Stimulated activated CD8-positive, alpha-beta memory T cell treated with anti-CD3 and anti-CD28 coated beads, Interleukin-7, amount 100 ng/mL, for 48 hours (primary cell): ENCODE results near the gene RBM12.
"Not testable (repeated sequence)": the region's sequence is repeated elsewhere in the genome, so short reads cannot be mapped to it uniquely, and the experiment has no call there.

Source experiments
- DNase-seq, 2 donors: peaks; one replicate each; pipeline ENCODE4 v3.0.0-alpha.2; 2020; ENCODE audit warnings: low read depth in 1 of 2; ENCODE audit errors: extremely low read depth in 1 of 2

Gene RBM12, protein sequence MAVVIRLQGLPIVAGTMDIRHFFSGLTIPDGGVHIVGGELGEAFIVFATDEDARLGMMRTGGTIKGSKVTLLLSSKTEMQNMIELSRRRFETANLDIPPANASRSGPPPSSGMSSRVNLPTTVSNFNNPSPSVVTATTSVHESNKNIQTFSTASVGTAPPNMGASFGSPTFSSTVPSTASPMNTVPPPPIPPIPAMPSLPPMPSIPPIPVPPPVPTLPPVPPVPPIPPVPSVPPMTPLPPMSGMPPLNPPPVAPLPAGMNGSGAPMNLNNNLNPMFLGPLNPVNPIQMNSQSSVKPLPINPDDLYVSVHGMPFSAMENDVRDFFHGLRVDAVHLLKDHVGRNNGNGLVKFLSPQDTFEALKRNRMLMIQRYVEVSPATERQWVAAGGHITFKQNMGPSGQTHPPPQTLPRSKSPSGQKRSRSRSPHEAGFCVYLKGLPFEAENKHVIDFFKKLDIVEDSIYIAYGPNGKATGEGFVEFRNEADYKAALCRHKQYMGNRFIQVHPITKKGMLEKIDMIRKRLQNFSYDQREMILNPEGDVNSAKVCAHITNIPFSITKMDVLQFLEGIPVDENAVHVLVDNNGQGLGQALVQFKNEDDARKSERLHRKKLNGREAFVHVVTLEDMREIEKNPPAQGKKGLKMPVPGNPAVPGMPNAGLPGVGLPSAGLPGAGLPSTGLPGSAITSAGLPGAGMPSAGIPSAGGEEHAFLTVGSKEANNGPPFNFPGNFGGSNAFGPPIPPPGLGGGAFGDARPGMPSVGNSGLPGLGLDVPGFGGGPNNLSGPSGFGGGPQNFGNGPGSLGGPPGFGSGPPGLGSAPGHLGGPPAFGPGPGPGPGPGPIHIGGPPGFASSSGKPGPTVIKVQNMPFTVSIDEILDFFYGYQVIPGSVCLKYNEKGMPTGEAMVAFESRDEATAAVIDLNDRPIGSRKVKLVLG

DNA sequence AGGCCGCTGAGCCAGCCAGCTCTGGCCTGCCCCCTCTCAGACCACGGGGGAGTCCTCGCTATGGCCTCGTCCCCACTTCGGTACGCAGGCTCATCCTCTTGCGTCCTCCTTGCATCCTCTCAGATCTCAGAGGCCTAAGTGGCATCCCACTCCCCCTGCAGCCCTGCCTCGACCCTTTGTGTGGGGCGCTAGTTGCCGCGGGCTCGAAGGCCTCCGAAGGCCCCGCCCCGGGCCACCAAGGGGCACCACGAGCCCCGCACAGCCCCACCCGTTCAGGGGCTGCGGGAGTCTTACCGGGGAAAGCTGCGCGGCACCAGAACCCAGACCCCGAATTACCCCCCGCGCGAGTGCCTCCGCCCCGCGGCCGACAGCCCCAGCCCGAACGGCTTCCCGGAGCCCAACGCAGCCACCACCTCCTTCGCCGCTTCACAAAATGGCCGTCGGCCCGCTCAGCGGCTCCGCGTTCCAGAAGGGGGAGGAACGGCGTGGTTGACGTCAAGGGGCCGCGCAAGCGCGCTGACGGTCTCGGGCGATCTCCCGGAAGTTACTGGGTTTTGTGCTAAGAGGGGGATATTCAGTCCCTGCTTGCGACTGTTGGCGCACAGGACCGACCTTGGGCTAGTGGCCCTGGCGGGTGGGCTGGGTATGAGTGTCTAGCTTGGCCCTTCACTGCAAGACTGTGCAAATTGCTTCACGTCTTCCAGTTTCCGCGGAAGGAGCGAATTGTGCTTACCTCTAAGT, at the start of gene RBM12, which contains the start of gene CPNE1:
Gene RBM12, minus strand, starts transcription at position 435 of the 741 bp plus-strand sequence. CDS start 9,578 bp downstream, outside the sequence.
Gene CPNE1, minus strand, starts transcription at position 435 of the 741 bp plus-strand sequence. CDS start 31,977 bp downstream, outside the sequence.
- peak; percentile 85 to 86 for DNase-seq

DNA sequence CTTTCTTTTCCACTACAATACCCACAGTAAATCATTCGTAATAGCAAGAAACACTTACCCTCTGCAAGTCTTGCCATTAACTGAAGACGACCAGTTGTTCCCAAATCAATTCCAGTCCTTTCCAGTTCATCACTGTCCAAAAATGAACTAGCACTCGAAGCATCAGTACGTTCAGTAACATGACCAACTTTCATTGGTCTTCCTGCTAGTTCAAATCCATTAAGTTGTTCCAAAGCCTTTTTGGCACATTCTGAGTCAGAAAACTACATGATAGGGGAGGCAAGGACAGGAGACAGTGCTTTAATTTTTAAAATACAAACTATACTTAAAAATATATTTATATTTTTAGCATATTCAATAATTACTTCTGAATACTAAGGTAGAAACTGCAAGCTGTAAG, 49.4 kb upstream of the RBM12 start:
- no peak for DNase-seq

DNA sequence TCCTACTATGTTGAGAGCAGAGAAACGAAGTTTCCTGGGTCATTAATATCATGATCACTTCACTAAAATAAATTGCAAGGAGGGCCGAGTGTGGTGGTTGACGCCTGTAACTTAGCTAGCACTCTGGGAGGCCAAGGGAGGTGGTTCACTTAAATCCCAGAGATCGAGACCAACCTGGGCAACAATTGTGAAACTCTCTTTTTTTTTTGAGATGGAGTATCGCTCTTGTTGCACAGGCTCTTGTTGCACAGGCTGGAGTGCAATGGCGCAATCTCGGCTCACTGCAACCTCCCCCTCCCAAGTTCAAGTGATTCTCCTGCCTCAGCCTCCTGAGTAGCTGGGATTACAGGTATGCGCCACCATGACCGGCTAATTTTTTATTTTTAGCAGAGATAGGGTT, 48.4 kb upstream of the RBM12 start:
- DNase-seq: not testable (repeated sequence)

DNA sequence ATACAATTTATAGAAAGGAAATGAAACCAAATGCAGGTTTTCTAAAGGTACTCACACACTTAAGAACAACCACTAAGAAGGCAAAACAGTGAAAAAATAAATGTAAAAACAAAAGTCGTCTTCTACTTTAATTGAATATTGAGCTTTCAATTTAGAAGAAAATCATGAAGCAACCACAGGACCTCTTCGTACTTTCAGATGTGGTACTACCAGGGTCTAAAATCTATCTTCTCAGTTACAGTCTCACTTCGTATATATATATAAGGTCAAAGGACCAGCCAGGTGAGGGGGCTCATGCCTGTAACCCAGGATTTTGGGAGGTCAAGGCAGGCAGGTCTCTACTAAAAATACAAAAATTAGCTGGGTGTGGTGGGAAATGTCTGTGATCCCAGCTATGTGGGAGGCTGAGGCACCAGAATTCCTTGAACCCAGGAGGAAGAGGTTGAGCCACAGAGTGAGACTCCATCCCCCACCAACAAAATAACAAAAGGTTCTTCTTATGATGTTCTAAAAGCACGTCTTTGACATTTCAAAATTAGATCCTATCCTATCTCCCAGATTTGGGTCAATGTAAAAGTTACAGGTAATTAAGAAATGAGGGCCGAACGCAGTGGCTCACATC, 47.0 kb upstream of the RBM12 start:
- DNase-seq: no peak

DNA sequence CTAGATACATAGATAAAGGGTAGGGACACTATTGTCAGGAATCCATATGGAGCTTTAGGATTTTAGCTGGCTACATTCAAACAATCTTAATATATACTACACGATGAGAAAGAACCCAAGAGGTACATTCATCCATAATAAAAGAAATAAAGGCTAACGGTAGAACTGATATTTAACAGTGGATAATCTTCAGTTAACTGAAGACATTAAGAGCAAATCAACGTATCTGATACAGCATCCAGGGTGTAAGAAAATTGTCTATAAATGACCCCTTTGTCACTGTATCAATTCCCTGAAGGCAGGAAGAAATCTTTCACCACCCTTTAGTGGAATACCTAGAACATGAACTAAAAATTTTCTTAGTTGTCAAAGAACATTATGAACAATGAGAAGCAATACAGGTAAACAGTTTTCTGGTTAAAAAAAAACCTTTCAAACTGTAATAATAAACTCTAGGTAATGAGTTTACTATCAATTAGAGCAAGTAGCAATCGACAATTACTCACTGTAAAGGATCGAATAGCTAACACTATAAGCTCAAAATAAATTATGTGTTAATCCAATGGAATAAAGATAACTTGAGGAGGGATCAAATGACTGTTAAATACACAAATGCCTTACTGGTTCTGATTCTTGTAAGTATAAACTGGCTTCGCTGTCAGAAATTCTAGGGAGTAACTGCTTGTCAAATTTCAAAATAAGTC, 46.3 kb upstream of the RBM12 start:
- DNase-seq: no peak

DNA sequence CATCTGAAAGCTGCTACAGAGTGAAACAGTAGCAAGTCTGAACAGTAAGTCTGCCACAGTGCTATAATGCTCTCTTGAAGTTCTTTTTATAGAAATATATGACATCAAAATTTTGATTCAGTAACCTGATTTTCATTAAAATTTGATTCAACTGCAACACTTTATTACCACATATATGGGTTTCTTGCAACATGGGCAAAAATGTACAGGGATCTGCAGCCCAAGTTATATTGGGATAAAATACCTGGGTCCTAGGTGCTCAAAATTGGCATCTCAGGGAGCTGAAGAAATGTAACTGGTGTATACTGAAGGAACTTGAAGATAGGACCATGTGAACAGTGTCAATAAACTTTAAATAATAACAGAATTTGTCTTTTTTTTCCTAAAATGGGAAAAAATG, 45.3 kb upstream of the RBM12 start:
- no peak for DNase-seq

DNA sequence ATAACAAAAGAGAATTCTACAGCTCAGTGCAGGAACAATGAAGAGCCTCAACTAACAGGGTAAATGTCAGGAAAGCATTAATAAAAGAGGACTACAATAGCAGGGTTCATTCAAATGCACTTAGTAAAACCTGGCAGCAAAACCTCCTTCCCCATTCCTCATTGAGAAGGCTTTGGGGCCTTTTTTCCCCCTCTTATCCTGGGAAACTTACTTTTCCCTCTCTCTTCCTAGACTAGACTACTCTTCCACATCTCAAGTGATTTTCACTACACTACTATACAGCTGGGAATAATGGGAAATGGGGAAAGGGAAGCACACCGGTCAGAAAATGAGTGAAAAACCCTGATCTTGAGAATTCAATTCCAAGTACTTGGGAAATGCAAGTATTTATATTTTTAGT, 44.6 kb upstream of the RBM12 start:
- DNase-seq: no peak

DNA sequence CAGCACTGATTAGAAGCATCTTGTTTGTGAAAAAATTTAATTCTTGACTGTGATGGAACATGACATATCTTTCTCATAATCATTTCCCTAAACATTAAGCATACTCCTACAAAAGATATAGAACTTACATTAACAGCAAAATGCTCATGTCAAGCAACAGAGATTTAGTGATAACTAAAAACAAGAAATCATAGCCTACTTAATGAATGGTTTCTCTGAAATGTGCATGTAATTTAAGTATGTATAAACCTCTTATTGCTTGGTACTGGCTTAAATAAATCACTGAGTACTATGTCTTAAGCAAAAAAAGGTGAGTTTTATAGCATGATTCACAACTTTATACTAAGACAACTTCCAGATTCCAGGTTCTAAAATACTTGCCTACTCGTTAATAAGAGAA, 43.8 kb upstream of the RBM12 start:
- no peak for DNase-seq

DNA sequence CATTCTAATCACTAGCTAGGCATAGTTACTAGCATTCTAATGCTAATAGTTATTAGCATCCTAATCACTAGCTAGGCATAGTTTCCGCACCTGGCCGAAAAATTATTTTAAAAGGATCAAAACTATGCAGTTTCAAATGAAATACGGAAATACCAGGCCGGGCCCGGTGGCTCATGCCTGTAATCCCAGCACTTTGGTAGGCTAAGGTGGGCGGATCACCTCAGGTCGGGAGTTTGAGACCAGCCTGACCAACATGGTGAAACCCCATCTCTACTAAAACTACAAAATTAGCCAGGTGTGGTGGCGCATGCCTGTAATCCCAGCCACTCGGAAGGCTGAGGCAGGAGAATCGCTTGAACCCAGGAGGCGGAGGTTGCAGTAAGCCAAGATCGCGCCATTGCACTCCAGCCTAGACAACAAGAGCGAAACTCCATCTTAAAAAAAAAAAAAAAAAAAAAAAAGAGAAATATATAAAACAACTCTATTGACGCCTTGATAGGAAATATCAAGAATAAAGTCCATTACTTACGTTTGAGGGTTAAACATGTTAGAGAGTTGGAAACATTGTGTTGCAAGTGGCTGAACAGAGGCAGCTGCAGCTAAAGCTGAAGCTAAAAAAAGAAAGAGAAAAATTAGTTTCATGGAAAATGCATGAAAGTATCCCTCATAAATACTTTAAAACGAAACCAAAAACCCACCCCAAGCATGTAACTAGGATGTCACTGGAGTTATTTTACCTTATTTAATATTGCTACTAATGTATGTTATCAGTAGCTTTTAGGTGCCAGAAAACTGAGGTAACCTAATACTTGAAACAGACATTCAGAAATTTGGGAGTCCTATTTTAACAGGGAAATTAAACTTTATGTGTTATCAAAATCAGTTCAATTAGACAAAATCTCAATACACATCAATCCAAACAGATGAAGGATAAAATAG, 42.2 kb upstream of the RBM12 start:
- DNase-seq: not testable (repeated sequence)

DNA sequence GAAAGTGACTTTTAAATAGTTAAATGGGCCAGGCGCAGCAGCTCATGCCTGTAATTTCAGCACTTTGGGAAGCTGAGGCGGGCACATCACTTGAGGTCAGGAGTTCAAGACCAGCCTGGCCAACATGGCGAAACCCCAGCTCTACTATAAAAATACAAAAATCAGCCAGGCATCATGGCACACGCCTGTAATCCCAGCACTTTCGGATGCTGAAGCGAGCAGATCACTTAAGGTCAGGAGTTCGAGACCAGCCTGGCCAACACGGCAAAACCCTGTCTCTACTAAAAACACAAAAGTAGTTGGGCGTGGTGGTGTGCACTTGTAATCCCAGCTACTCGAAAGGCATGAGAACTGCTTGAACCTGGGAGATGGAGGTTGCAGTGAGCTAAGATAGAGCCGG, 41.2 kb upstream of the RBM12 start:
- not testable (repeated sequence) for DNase-seq

DNA sequence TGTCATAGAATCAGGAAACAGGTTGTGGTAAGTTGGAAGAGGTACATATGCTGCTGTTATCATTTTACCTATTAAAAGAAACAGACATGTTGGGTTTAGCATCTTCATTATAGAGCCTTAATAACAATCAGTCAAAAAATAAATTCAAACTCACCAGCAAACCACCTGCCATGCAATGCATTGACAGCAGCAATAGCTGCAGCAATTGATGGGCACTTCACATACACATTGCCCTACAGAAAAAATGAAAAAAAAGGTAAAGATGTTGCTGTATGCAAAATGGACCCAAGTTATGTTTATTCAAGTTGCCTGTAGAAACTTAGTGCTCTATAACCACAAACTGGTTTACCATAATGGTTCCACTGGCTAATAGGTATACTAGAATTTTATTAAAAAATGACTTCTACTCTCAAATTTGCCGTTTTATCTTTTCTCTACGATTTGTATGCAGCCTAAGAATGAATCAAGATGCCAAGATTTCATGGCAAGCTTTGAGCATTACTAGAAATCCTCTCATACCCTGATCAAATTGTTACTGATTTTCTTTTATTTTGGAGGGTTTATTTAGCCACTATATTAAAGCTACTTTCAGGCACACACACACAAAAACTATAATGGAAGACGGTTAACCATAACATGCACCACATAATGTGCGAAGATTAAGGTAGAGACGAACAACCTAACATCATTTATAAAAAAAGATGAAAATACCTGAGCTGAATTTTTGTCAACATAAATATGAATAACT, 40.0 kb upstream of the RBM12 start:
- no peak for DNase-seq

DNA sequence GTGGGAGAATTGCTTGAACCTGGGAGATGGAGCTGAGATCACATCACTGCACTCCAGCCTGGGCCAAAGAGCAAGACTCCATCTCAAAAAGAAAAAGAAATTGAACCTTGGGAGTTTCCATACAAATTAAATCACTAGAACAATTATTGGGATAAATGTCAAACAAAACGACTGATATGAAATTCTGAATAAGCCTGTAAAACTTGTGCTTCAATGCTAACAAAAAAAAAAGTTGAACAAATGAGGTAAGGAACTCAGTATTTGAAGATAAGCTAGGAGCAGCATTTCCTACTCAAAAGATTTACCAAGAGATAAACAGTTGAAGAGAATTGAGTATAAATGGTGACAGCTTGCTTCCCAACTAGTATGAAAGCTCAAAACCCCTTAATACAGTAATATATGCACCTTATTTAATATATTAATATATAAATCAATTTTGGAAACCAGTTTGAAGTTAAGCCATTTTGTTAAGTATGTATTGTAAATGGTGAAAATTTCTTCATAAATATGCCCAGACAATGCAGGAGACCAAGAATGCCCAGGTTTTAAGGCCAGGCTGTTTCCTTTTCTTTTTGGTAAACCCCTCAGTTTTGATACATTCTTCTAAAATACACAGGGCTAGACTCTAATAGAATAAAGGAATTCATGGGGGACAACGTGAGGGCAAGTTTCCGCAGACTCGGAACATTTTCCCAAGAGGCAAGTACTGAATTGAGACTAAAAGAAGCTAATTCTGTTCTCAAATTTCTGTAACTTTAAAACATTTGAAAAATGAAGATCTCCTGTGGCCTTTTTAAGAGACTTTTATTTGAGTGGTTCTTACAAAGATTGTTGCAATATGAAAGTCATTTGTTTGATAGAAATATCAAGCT, 38.4 kb upstream of the RBM12 start:
- no peak for DNase-seq

DNA sequence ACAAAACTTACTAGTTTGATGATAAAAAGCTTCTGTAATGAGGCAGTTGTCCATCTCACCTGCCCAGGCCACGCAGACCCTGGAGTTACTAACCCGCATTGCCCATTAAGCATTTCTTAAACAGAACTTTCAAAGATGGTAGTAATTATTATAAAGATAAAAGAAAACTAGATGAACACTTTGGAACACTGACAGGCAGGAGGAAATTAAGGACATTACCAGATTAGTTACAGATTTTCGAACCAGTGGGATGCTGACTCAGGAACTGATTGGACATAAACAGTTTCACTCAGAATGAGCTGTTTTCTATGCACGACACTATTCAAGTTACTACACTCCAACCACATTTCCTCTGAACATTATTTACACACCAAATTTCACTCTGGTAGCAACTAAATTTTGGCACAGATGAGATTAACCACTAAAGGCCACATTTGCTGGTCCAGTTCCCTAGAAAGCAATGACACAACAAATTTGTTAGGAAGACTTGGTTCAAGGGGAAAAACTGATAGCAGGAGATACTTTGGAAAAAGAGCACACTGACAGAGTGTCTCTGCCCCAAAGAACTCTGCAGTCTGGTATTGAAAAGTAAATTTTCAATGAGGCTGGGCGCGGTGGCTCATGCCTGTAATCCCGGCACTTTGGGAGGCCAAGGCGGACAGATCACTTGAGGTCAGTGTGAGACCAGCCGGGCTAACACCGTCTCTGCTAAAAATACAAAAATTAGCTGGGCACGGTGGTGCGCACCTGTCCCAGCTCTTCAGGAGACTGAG, 37.5 kb upstream of the RBM12 start:
- no peak for DNase-seq

DNA sequence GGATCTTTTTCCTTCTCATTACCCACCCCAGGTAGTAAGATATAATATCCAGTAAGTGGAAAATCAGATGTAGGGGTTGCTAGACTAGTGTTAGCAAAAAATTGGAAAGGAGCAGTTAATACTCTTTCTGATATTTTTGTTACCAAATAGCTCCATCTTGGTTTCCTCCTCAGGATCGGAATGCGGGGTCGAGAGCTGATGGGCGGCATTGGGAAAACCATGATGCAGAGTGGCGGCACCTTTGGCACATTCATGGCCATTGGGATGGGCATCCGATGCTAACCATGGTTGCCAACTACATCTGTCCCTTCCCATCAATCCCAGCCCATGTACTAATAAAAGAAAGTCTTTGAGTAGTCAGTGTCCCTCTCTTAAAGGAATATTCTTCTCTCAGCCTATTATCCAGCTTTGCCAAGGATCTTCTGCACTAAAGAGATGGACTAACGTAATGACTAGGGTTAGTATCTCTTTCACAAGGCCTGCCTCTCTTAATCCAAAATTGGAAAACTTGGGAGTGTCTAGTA, 36.0 kb upstream of the RBM12 start:
- DNase-seq: no peak

DNA sequence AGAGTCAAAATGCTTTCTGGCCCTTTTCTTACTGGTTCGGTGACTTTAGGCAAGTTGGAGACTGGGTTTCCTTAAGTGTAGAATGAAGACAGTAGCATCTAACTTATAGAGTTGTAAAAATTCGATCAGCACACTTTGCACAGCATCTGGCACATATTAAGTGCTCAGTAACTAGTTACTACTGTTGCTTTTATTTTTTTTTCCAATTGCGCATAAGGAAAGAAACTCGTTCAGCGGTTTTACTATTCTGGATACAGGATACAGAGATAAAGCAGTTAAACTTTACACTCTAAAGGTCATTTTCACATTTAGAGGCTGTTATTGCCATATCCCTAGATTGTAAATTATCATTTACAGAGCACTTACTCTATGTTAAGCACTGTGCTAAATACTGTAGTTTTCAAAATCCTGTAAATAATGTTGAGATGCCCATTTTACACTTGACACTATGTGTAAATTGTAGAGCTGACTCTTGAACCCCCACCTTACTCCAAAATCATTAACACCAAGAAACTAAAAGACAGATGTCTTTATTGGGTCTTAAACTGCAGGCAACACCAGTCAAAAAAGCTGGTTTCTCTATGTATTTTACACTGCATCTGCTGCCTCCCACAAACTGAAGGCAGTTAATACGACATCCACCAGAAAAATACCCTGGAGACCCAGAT, 35.4 kb upstream of the RBM12 start:
- no peak for DNase-seq
